Esophagus (tissue), 2 donors: ENCODE measurements around the gene EXOG. TPM values are rescaled to one million over a fixed set of nuclear protein-coding genes. Genes with fewer than 3 reads are reported as not detected.

Experiments
- H3K27ac ChIP-seq, 2 donors: one replicate each; pipeline ENCODE4 v1.5.1; 2013; ENCODE audit warnings: low read depth in 2 of 2, mild to moderate bottlenecking in 2 of 2, inconsistent platforms in 1 of 2, low read length in 1 of 2, moderate library complexity in 1 of 2
- H3K27me3 ChIP-seq, 2 donors: one replicate each; pipeline ENCODE4 v1.6.1; 2013; ENCODE audit warnings: low read length in 2 of 2, control low read depth in 1 of 2, mild to moderate bottlenecking in 1 of 2; ENCODE audit not compliant: insufficient read depth in 2 of 2, control insufficient read depth in 1 of 2
- H3K36me3 ChIP-seq, 2 donors: one replicate each; pipeline ENCODE4 v1.6.1; 2013; ENCODE audit warnings: low read length in 1 of 2; ENCODE audit not compliant: control insufficient read depth in 2 of 2, insufficient read depth in 2 of 2
- H3K4me1 ChIP-seq, 2 donors: one replicate each; pipeline ENCODE4 v1.6.1; 2013; ENCODE audit warnings: low read length in 1 of 2; ENCODE audit not compliant: control insufficient read depth in 2 of 2, insufficient read depth in 2 of 2
- H3K4me3 ChIP-seq, 2 donors: one replicate each; pipeline ENCODE4 v1.5.1; 2013; ENCODE audit warnings: low read length in 2 of 2, mild to moderate bottlenecking in 2 of 2, low read depth in 1 of 2, moderate library complexity in 1 of 2
- H3K9me3 ChIP-seq, 2 donors: one replicate each; pipeline ENCODE4 v1.6.1; 2013; ENCODE audit warnings: mild to moderate bottlenecking in 2 of 2, low read depth in 1 of 2, low read length in 1 of 2, moderate library complexity in 1 of 2; ENCODE audit not compliant: control insufficient read depth in 2 of 2, insufficient read depth in 1 of 2
- WGBS, 2 donors: extraction: QIAGEN DNeasy Blood & Tissue Kit; methylation state at CpG; one replicate each; pipeline ENCODE4 v1.1.7; 2013; 5-methylcytosine and 5-hydroxymethylcytosine counted together
- polyA plus RNA-seq, 2 donors: library from polyadenylated mRNA; stranded (reverse); fragments of 200-250 nt; gene quantifications; one replicate each; pipeline ENCODE4 v1.2.3, GENCODE V29; 2013
- donor health status: healthy with polysubstance abuse.
- donor health status: Bipolar disorder and iron deficiency.

Gene EXOG, protein sequence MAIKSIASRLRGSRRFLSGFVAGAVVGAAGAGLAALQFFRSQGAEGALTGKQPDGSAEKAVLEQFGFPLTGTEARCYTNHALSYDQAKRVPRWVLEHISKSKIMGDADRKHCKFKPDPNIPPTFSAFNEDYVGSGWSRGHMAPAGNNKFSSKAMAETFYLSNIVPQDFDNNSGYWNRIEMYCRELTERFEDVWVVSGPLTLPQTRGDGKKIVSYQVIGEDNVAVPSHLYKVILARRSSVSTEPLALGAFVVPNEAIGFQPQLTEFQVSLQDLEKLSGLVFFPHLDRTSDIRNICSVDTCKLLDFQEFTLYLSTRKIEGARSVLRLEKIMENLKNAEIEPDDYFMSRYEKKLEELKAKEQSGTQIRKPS
- polyA plus RNA-seq = 1 to 10 TPM; 2.4 to 4.1 TPM

DNA sequence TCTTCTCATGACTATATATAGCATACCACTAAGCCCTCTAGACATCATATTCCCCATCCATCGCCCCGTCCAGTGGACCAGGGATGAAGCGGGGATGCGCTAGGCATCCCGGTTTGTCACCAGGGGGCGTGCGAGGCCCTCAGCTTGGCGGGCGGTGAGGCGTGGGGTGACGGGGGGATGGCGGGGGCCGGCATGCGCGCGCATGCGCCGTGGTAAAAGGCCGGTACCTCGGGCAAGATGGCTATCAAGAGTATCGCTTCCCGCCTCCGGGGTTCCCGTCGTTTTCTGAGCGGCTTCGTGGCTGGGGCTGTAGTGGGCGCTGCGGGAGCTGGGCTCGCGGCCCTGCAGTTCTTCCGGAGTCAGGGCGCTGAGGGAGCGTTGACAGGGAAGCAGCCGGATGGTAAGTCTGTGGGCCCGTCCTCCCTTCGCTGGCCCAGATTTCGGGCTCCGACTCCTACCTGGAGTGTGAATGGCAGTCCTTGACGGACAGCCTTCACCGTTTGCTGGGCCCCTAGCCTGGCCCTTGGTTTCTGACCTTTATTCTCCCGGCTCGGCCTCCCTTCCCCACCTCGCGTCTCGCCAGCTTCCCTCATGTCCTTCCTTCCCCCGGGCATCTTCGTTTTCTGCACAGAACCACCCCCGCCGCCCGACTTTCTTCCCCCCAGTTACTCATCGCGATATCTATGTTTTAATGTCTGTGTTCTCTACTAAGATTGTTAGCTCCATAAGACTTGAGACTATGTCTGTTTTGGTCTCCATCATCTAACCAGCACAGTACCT, at the start of gene EXOG:
EXOG (plus strand) TSS at position 210 of the 780 bp plus-strand sequence; CDS start at position 238, 28 bp downstream.
- Histone ChIP-seq H3K4me1 (no peaks in the 10 kb centered on the region), H3K36me3 (no peaks in the 10 kb centered on the region), H3K9me3 (no peaks in the 10 kb centered on the region), H3K27me3 (no peaks in the 10 kb centered on the region), H3K4me3 (peak within 1 kb of the TSS; percentile 67 to 83), H3K27ac (peak within 1 kb of the TSS; percentile 58 to 84)
- WGBS, 2 donors = 1% methylated on average over 53 of the region's 53 CpGs

DNA sequence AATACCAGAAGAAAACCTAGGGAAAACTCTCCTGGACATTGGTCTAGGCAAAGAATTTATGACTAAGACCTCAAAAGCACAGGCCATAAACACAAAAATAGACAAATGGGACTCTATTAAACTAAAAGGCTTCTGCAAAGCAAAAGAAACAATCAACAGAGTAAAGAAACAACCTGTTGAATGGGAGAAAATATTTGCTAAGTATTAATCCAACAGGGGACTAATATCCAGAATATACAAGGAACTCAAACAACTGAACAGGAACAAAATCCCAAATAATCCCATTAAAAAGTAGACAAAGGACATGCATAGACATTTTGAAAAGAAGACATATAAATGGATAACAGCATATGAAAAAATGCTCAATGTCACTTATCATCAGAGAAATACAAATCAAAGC, 49.3 kb upstream of the EXOG start:
- H3K27ac ChIP-seq = no peak overlapping the region
- no peak overlapping the region for H3K4me3 ChIP-seq
- H3K9me3 ChIP-seq = no peaks in the 10 kb centered on the region
- H3K27me3 ChIP-seq = no peaks in the 10 kb centered on the region
- no peaks in the 10 kb centered on the region for H3K36me3 ChIP-seq
- H3K4me1 ChIP-seq = no peaks in the 10 kb centered on the region

DNA sequence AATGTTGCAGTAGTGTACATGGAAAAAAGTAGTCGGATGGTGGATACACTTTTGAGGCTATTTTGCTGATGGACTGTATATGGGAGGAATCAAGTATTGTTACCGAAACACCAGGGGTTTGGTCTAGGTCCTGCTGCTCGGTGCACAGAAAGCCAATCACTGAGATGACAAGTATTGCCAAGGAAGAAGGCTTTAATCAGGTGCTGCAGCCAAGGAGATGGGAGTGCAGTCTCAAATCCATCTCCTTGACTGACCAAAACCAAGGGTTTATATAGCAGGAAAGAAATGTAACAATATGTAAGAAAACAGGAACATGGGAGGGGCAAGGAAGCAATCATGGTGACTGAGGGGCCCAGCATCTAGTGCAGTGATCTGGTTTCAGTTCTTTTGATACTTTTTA, 45.3 kb upstream of the EXOG start:
- Histone ChIP-seq H3K9me3 (no peaks in the 10 kb centered on the region), H3K4me3 (no peak overlapping the region), H3K4me1 (peaks cover 0 to 8% of the 10 kb centered on the region in 2 donors), H3K27ac (no peak overlapping the region), H3K27me3 (no peaks in the 10 kb centered on the region), H3K36me3 (no peaks in the 10 kb centered on the region)
- WGBS, 2 donors = 95 to 98% methylated on average over 3 of the region's 3 CpGs

- H3K9me3 ChIP-seq = no peaks in the 10 kb centered on the region
- peak within 1 kb of the TSS; percentile 77 to 90 for H3K27ac ChIP-seq
- 7 to 9% methylated on average over 39 to 48 of the region's 48 CpGs for WGBS, 2 donors
- H3K4me1 ChIP-seq = peaks cover 0 to 8% of the 10 kb centered on the region in 2 donors
- H3K27me3 ChIP-seq = no peaks in the 10 kb centered on the region
- H3K4me3 ChIP-seq = peak within 1 kb of the TSS; percentile 65 to 72
- H3K36me3 ChIP-seq = no peaks in the 10 kb centered on the region
Measured at GRCh38 chr3:38453075-38453912, 42.8 kb upstream of the EXOG start, which contains the start of gene ACVR2B. TSS of gene ACVR2B (plus strand) at chr3:38453890. CDS start at chr3:38454323, 433 bp downstream.

DNA sequence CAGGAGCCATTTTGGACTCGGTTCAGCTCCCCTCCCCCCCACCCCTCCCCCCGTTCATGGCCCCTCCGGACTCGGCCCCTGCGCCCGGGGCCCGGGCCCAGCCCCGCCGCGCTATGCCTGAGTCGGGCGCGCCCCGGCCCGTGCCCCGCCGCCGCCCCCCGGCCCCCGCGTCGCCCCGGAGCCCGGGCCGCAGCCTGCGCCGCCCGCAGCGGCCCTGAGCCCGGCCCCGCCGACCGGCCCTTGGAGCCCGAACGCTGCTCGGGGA, 42.3 kb upstream of the EXOG start:
- peaks cover 0 to 8% of the 10 kb centered on the region in 2 donors for H3K4me1 ChIP-seq
- peak overlapping the region; percentile 77 to 90 for H3K27ac ChIP-seq
- H3K27me3 ChIP-seq = no peaks in the 10 kb centered on the region
- H3K4me3 ChIP-seq = peak overlapping the region; percentile 65 to 72
- 1 to 2% methylated on average over 18 to 36 of the region's 36 CpGs for WGBS, 2 donors
- H3K36me3 ChIP-seq = no peaks in the 10 kb centered on the region
- H3K9me3 ChIP-seq = no peaks in the 10 kb centered on the region

GRCh38 chr3:38454178-38454883, 41.8 kb upstream of the EXOG start:
- H3K27ac ChIP-seq = peak overlapping the region; percentile 77 to 90
- WGBS, 2 donors = 1% methylated on average over 57 to 78 of the region's 78 CpGs
- H3K4me3 ChIP-seq = peak overlapping the region; percentile 65 to 72
- H3K4me1 ChIP-seq = peaks cover 2 to 11% of the 10 kb centered on the region in 2 donors
- no peaks in the 10 kb centered on the region for H3K9me3 ChIP-seq
- H3K36me3 ChIP-seq = no peaks in the 10 kb centered on the region
- H3K27me3 ChIP-seq = no peaks in the 10 kb centered on the region

DNA sequence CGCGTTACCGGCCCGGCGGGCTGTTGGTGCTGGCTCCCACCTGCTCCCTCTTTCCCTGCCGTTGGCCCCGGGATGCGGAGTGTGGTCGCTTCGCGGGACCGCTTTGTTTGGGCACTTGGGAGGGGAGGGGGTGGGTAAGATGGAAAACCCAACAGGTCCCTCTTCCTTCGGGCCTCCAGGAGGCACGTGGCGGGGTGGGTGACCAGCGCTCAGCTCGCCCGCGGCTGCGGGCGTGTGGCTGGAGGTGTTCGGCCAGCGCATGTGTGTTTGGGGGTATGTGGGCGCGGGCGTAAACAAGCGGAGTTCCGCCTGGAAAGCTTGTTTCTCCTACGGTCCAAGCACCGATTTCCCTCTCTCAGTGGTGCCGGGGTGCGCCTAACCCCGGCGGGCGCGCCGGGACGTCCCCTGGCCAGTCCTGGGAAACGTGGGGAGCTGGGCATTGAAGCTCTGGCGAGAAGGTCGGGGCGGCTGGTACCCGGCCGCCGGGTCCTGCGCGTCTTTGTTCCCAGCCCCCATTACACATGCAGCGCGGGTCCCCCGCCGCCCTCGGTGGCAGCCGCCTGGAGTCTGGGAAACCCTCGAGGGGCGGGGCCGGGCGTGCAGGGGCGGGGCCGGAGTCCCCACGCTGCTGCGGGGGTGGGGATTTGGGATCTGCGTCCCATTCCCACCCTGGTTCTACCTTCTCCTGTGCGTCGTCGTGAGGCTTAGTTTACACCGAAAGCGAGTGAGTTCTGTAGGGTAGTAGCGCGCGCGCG, 41.1 kb upstream of the EXOG start:
- WGBS, 2 donors = 0 to 1% methylated on average over 63 to 72 of the region's 72 CpGs
- peaks cover 6 to 15% of the 10 kb centered on the region in 2 donors for H3K4me1 ChIP-seq
- H3K27me3 ChIP-seq = no peaks in the 10 kb centered on the region
- H3K9me3 ChIP-seq = no peaks in the 10 kb centered on the region
- H3K27ac ChIP-seq = peak overlapping the region; percentile 77 to 90
- H3K4me3 ChIP-seq = peak overlapping the region; percentile 65 to 72
- H3K36me3 ChIP-seq = no peaks in the 10 kb centered on the region

DNA sequence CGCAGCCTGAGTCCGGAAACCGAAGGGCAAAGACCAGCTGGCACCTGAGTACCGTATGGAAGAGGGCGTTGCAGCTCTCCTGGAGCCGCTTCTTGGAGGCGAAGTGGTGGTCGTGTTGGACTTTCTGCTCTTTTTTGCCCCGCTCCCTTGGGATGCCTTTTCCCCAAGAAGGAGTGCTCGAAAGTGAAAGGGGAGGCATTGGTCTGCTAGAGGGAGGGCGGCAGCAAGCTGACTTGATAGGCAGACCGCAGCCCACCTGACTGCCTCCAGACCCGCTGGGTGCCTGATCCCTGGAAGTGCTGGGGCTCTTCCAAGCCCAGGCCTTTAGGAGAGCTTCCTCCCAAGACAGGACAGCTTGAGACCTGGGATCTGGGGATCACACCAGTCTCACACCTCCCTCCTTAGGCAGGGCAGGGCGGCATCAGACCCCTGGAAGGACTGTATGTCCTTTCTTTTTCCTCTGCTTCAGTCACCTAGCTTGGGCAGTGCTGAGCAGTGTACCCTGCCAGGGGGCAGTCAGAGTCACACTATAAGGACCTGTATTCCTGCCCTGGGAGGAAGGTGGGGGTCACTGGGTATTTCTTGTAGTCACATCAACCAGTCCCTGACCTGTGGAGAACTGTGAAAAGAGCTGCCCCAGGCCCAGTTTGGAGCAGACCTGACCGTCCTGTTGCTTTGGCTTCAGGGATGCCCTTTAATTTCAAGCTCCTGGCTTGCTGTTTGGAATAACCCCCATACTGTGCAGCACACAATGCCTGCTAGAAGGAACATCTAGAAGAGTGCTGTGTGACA, 40.3 kb upstream of the EXOG start:
- H3K27ac ChIP-seq = peak overlapping the region; percentile 77 to 90
- 10 to 13% methylated on average over 15 of the region's 15 CpGs for WGBS, 2 donors
- no peaks in the 10 kb centered on the region for H3K36me3 ChIP-seq
- H3K4me3 ChIP-seq = peak overlapping the region; percentile 65 to 72
- H3K9me3 ChIP-seq = no peaks in the 10 kb centered on the region
- peaks cover 9 to 15% of the 10 kb centered on the region in 2 donors for H3K4me1 ChIP-seq
- no peaks in the 10 kb centered on the region for H3K27me3 ChIP-seq
